ENCODE measurements around the gene ANKRD37.
"Not testable (repeated sequence)": the region's sequence is repeated elsewhere in the genome, so short reads cannot be mapped to it uniquely, and the experiment has no call there.

The ANKRD37 gene

GRCh38 chr4:185396724-185397385, at the start of gene ANKRD37:
Gene ANKRD37, plus strand, starts transcription at chr4:185396841. Its CDS starts 83 bp downstream, at chr4:185396924.
- no peak for DNase-seq

GRCh38 chr4:185346975-185347601, 49.6 kb upstream of the ANKRD37 start:
- DNase-seq: no peak

- DNase-seq: no peak
These were observed 45.0 kb upstream of the ANKRD37 start for GRCh38 chr4:185351691-185352090.

- DNase-seq: no peak
These were observed 44.4 kb upstream of the ANKRD37 start for GRCh38 chr4:185352202-185352601.

- DNase-seq: no peak
These were observed 43.9 kb upstream of the ANKRD37 start for GRCh38 chr4:185352741-185353140.

GRCh38 chr4:185357211-185357610, 39.4 kb upstream of the ANKRD37 start:
- DNase-seq: no peak

GRCh38 chr4:185357733-185358440, 38.8 kb upstream of the ANKRD37 start:
- no peak for DNase-seq

GRCh38 chr4:185358514-185358913, 38.1 kb upstream of the ANKRD37 start:
- no peak for DNase-seq

- no peak for DNase-seq
These were observed 37.7 kb upstream of the ANKRD37 start for GRCh38 chr4:185358959-185359358.

- no peak for DNase-seq
These were observed 36.7 kb upstream of the ANKRD37 start for GRCh38 chr4:185359767-185360446.

- no peak for DNase-seq
These were observed 34.8 kb upstream of the ANKRD37 start for GRCh38 chr4:185361872-185362271.

- not testable (repeated sequence) for DNase-seq
These were observed 34.1 kb upstream of the ANKRD37 start for GRCh38 chr4:185362570-185362969.

- no peak for DNase-seq
These were observed 33.4 kb upstream of the ANKRD37 start for GRCh38 chr4:185363251-185363650.

GRCh38 chr4:185364886-185365285, 31.8 kb upstream of the ANKRD37 start:
- no peak for DNase-seq

GRCh38 chr4:185369731-185370130, 26.9 kb upstream of the ANKRD37 start:
- no peak for DNase-seq

GRCh38 chr4:185370268-185370949, 26.2 kb upstream of the ANKRD37 start:
- no peak for DNase-seq

- no peak for DNase-seq
These were observed 24.9 kb upstream of the ANKRD37 start for GRCh38 chr4:185371702-185372101.

GRCh38 chr4:185374027-185374426, 22.6 kb upstream of the ANKRD37 start:
- DNase-seq: no peak

GRCh38 chr4:185374573-185374972, 22.1 kb upstream of the ANKRD37 start:
- DNase-seq: no peak

GRCh38 chr4:185378264-185378663, 18.4 kb upstream of the ANKRD37 start:
- DNase-seq: no peak

GRCh38 chr4:185379326-185380295, 17.0 kb upstream of the ANKRD37 start:
- no peak for DNase-seq

GRCh38 chr4:185380320-185380719, 16.3 kb upstream of the ANKRD37 start:
- DNase-seq: no peak
